SIG-M5 (cell line): ENCODE measurements around the gene GPR17.

Experiments
- DNase-seq: peaks from one replicate; lab custom pipeline; 2025; lab: John Stamatoyannopoulos, UW

Gene GPR17

DNA sequence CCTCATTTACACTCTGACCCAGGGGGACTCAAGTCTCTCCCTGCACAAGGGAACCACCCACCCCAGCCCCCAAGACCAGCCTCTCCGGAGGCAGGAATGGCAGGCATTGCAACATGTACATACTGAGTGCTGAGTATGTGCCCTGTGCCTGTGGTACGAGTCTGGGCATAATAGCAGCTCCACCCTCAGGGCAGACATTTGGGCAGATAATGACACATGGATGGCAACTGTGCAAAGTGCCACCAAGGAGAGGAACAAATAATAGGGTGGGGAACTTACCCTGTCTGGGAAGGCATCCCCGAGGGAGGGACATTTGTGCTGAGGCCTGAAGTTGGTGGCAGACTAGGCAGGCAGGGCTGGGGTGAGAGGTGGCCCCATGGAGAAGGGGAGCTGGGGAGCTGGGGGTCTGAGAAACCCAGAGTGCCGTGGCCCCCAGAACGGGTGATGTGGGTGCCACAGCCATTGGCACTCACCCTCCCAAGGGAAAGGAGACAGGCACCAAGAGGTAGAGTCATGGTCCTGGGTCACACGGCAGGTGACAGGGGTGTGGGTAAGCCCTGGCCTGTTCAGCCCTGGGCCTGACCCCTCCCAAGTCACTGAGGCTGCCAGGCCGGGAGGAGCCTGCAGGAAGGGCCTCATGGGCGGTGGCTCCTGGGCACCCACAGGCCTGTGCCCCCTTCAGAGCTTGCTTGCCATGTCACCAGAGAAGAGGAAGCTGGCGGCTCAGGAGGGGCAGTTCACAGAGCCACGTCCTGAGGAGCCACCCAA is 15.7 kb upstream of the GPR17 start:
- no peak for DNase-seq

DNA sequence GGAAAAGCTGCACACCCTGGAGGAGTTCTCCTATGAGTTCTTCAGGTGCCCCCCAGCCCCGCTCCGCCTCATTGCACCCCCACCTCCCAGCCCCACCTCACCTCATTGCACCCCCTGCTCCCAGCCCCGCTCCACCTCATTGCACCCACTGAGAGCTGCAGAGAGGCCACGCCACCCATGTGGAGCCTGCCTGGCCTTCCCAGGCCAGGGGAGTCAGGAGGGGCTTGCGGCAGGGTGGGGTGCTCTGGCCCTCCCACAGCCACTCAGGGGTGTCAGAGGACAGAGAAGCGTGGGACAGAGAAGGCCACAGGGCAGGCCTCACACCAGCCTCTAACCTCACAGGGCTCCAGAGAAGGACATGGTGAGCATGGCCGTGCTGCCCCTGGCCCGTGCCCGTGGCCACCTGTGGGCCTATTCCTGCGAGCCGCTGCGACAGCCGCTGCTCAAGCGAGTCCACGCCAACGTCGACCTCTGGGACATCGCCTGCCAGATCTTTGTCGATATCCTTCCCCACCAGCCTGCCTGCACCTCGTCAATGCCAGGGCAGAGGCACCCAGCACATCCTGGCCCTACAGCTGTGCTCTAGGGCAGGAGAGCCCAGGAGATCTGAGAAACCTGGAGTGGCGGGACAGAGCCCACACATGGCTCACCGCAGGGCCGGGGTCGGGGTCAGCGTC is 15.0 kb upstream of the GPR17 start:
- DNase-seq: no peak

DNA sequence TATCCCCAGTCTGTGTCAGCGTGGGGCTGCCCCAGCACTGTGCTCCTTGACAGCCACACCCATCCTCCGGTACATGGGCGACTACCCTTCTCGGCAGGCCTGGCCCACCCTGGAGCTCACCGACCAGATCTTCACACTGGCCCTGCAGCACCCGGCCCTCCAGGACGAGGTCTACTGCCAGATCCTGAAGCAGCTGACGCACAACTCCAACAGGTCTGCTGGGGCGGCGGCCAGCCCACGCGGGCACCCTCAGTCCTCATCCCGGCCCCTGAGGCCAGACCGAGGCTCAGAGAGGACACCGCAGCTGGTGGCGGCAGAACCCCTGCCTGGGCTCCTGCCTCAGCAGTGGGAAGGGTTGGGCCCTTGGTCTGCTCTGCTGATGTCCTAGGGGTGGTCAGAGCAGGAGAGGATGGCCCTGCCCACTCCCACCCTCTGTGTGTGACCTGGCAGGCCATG is 14.4 kb upstream of the GPR17 start:
- DNase-seq: no peak

DNA sequence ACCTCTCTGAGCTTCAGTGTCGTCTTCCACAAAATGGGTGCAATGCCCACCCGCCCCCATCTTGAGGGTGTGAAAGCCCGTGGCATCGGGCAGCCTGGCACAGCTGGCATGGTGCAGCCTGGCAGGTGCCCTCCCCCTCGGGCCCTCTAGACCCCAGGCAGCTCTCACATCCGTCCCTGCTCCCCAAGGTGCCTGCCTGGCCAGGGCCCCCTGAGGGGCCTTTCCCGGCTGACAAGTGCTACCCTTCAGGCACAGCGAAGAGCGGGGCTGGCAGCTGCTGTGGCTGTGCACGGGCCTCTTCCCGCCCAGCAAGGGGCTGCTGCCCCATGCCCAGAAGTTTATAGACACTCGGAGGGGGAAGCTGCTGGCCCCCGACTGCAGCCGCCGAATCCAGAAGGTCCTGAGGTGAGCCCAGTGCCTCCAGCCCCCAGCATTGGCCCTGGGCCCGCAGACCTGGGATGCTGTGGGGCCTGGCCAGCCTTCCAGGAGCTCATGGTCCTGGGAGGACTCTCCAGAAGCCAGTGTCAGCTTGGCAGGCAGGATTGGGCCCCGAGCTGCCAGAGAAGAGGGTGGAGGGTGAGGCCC is 13.9 kb upstream of the GPR17 start:
- no peak for DNase-seq

DNA sequence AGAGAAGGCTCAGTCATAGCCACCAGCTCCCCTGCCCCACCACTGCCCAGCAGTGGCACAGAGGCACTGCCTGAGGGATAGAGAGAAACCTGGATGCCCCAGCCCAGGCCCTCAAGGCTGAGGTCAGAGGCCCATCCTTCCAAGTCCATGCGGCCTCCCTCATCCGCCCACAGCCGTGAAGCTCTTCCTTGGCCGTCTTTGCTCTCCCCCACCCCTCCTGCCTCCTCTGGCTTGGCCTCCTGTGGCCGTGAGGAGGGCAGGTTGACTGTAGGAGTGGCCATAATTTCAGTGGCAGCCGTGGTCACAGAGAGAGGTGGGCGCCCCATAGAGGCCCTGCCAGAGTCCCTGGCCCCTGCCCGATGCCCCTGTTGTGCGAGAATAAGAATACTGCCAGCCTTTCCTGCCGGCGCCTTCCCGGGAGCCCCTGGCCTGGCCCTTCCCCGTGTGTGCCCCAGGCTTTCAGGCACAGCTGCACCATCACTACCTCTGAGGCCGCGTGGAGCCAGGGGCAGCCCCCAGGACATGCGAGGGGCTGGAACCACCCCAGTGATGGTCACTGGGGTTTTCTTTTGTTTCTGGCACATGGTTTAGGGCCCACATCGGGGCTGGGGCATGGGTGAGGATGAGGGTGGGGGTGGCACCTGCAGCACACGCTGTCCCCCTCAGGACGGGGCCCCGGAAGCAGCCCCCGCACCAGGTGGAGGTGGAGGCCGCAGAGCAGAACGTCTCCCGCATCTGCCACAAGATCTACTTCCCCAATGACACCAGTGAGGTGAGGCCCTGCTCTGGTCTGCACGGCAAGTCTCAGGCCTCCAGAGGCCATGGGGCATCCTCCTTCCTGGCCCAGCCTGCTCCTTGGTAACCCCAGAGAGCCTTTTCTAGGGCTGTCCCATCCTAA is 13.1 kb upstream of the GPR17 start:
- no peak for DNase-seq

DNA sequence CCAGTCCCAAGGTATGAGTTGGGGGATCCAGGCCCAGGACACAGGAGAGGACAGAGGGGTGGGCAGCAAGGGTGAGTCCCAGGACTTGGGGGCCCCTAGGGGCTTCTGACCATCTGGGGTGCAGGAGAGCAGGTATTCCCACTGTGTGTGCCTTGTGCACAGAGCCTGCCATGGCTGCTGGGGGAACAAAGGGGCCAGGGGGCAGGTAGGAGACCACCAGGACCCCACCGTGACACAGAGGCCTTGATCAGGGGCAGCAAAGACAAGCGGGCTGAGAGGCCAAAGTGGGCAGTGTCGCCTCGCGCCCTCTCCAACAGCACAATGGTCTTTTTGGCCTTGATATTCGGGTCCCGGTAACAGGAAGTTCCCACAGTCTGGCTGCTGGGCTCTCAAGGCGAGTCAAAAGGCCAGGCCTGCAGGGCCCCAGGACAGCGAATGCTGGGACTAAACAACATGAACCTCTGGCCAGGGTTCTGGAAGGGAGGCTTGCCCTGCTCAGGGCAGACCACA is 12.3 kb upstream of the GPR17 start:
- DNase-seq: no peak

DNA sequence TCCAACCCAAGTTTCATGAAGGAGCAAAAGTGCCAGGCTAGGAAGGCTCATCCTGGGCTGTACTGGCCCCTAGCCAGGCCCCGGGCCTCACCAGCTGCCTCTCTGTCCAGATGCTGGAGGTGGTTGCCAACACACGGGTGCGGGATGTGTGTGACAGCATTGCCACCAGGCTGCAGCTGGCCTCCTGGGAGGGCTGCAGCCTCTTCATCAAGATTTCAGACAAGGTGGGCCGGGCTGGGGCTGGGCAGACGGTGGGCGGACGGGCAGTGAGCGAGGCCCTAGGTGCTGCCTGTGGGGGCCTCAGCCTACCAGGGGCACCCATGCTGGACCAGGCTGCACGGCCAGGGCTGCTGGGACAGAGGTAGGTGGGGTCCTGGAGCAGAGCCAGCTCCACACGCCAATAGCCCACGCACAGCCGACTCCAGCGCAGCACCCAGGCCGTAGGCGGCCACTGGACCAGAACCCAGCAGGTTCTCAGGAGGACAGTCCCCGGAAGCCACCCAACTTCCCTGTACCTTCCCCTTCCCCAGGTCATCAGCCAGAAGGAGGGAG is 11.8 kb upstream of the GPR17 start:
- DNase-seq: no peak

DNA sequence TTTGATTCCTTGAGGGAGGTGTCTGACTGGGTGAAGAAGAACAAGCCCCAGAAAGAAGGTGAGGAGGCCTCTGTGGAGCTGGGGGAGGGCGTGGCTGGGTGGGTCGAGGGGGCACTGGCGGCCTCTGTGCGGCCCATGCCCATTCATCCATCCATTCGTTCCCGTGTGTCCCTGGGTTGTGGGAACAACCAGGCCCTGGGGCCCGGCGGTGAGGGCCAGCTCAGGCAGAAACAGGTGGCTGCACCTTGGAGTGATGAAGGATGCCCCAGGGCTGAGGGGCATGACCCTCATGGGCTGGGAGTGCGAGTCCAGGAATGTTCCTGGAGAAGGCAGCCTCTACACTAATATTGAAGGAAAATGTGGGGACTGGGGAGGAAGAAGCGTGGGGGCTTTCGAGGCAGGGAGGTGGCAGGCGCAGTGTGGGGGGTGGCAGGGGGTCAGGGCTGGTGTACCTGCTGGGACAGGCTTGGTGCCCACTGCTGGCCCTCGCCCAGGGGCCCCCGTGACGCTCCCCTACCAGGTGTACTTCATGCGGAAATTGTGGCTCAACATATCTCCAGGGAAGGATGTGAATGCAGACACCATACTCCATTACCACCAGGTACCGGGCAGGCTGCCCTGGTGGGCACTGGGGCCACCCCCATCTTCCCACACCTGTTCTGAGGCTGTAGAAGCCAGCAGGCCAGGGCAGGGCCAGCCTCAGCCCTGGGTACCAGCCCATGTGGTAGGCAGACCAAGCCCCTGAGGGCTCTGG is 11.2 kb upstream of the GPR17 start:
- no peak for DNase-seq

DNA sequence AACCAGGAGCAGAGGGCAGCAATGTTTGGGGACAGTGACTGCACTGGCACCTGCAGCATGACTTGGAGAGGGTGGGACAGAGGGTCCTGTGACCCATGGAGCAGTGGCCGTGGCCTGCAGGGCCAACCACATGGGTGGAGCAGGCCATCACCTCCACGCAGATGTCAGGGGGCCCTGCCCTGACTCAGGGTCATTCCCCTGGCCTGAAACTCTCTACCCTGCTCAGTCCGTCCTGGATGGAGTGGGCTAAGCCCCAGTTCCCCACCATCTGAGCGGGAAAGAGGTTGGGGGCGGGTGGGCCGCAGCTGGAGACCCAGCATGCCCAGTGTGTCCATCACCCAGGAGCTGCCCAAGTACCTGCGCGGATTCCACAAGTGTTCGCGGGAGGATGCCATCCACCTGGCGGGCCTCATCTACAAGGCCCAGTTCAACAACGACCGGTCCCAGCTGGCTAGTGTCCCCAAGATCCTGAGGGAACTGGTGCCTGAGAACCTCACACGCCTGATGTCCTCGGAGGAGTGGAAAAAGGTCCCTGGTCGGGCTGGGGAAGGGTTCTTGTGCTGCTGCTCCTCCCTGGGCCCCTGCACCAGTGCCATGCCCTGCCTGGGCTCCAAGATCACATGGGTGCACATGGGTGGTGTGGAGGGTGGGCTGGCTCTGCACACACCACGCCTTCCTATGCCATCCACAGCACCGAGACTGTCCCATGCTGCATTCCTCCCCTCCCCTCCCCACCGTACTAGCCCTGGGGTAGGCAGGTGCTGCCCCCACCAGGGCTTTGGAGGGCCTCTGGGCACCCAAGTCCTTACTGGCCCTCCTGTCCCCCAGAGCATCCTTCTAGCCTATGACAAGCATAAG is 10.3 kb upstream of the GPR17 start:
- no peak for DNase-seq

DNA sequence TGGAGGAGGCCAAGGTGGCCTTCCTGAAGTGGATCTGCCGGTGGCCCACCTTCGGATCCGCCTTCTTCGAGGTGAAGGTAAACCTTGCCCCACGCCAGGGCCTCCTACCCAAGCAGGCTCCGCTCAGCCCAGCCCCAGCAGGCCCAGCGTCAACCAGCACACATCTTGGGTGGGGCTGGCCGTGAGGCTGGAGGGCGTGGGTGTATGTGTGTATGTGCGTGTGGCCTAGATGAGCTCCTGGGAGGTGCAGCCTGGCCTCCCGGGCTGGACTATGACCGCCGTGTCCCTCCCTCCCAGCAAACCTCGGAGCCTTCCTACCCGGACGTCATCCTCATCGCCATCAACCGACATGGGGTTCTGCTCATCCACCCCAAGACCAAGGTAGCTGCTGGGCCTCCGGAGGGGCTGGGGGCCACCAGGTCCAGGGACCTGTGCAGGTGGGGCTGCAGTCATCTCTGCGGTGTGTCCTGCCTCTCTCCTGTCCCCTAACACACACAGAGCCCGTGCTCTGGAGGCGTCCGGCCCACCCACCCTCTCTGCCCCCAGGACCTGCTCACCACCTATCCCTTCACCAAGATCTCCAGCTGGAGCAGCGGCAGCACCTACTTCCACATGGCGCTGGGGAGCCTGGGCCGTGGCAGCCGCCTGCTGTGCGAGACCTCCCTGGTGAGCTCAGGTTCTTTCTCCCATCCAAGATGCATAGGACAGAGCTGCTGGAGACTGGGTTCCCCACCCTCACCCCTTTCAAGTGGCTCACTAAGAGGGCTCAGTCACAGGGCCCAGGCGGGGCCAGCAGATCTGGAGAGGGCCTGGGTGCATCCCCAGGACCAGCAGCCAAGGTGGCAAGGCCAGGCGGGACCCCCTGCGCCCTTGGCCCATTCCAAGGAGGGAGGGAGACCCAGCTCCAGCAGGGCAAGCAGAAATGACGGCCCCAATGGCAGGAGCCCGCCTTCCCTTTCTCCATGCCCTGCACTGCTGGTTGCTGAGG is 9.4 kb upstream of the GPR17 start:
- no peak for DNase-seq

DNA sequence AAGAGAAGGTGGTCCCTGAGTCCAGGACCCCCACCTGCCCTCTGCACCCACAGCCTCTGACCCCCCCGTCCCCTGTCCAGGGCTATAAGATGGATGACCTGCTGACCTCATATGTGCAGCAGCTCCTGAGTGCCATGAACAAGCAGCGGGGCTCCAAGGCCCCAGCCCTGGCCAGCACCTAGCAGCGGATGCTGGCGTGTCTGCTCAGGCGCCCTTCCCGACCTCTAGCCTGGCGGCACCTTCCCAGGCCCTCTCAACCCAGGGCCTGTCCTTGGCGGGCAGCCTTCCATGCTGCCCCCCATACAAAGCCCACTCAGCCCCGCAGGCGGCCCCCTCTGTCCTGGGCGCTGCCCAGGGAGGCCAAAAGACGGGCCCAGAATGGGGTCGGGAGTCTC is 8.7 kb upstream of the GPR17 start:
- no peak for DNase-seq

DNA sequence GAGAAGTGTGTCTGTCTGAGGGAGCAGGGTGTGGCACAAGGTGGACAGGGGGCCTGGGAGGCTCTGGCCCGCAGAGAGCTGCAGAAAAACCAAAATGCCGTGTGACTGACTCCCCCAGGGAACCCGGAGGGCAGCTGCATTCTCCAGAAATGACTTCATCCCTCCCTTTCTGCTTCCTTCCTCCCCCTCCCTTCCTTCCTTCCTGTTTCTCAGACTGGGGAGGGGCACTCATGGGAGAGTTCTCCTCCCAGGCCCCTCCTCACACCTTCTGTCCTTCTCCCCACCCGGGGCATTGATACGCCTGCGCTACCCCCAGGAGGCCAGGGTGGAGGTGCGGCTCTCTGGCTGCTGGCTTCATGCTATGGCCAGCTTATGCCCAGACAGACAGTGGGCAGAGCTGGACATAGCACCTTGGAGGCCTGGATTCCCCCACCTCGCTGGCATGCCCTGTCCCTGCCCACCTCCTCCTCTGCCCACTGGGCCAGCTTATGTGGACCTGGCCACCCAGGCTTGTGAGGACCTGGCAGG is 8.2 kb upstream of the GPR17 start:
- no peak for DNase-seq

DNA sequence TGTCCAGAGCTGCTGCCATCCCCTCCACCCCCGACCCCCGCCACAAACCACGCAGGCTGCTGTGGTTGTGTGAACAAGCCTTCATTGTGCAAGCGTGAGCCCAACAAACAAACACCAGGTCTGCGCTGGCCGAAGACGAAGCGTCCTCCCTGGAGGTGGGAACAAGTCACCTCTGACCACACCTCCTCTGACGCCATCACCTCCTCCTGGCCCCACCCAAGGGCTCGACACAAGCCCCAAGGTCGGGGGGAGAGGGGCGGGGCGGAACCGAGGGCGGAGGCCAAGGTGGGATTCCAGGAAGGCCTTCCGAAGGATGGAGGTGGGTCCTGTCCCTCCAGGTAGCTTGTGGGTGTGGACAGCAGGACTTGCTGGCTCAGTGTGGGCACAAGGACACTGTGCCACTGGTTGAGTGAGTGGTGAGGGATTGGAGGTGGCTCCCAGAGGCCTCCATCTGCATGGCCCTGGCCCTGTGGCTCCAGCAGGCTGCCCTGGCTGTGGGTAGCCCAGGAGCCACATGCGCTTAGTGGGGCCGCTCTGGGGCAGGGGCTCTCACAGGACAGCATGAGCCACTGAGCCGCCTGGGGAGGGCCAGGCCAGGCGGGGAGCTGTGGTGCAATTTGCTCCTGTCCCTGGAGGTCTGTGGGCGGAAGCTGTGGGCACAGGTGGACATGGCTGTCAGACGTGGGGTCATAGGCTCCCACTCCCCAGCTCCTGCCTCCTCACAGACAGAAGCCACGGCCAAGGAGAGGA is 7.4 kb upstream of the GPR17 start:
- no peak for DNase-seq

DNA sequence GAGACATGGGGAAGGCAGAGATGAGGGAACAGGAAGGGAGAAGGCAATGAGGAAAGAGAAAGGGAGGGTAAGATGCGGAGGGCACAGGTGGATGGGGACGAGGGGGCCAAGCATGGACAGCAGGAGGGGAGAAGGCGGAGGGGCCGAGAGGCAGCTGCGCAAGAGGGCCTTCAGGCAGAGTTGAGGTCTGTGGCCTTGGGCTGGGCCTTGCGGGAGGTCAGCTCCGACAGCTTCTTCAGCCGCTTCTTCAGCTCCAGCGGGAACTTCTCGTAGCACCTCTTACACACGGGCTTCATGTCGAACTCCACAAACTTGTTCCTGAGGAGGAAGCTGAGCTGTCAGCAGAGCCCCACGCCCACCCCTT is 6.9 kb upstream of the GPR17 start:
- DNase-seq: no peak

DNA sequence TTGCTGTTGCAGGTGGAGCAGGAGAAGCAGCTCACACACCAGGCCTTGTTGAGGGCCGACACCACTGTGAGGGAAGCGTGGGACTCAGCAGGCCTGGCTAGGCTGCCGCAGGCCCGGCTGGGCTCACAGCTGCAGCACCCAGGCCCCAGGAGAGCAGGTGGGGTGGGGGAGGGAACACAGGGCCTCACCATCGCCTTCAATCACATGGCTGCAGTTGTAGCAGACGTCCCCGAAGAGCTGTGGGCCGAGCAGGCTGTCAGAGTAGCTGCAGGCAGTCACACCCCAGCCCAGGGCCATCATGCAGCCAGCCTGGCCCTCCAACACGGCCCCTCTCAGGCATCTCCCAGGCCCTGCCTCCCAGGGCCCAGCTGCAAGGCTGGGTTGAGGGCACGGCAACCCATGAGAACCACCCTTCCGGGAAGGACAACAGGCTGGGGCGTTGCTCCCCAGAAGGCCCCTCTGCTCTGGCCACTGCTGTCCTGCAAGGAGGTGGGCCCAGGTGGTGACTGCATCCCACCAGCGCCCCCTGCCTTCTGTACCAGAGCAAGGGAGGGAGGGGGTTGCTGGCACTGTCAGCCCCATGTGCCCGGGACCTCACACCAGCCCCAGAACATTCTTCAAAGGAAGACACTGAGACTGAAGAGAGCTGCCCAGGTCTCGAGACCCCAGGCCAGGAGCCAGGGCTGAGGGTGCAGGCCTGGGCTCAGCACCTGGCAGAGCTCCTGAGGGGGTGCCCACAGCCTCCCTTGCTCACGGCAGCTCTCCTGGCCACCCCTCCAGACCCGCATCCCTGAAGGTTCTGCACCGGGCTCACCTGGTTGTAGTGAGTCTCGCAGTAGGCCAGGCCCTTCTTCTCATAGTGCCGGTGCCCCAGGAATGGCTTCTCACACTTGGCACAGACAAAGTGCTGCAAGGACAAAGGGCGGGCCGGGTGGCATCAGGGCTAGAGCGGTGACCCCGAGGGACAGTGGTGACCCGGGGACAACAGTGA is 5.6 kb upstream of the GPR17 start:
- no peak for DNase-seq

DNA sequence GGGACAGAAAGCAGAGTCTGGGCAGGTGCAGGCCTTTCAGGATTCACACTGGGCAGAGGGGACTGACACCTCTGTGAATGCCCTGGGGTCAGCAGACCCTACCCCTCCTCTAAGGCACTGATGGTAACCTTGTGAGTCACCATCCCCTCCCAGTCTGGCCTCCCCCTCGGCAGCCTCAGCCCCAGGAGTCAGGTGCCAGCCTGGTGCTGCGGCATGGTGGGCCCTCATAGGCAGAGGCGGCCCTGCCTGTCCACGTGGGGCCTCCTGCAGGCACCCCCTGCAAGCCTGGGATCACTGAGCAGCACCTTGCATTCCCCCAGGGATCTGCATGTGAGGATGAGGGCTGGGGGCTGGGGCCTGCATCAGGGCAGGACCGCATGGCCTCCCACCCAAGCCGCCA is 4.8 kb upstream of the GPR17 start:
- no peak for DNase-seq
